HG02852 (cell line): ENCODE results near the gene TUBGCP6.

Experiments used
- ATAC-seq: cut with Tn5 transposase; IDR thresholded peaks from one replicate; pipeline ENCODE4 v1.9.1; 2021; ENCODE audit warnings: mild to moderate bottlenecking, moderate library complexity; ENCODE audit not compliant: unreplicated experiment

Gene TUBGCP6

GRCh38 chr22:50244420-50245213, at the start of gene TUBGCP6:
TUBGCP6 (minus strand) TSS chr22:50245023; CDS start chr22:50244459, 564 bp downstream.
- peak; percentile 64 for ATAC-seq

- no peak for ATAC-seq
These were observed 49.5 kb upstream of the TUBGCP6 start for GRCh38 chr22:50294319-50294656.

DNA sequence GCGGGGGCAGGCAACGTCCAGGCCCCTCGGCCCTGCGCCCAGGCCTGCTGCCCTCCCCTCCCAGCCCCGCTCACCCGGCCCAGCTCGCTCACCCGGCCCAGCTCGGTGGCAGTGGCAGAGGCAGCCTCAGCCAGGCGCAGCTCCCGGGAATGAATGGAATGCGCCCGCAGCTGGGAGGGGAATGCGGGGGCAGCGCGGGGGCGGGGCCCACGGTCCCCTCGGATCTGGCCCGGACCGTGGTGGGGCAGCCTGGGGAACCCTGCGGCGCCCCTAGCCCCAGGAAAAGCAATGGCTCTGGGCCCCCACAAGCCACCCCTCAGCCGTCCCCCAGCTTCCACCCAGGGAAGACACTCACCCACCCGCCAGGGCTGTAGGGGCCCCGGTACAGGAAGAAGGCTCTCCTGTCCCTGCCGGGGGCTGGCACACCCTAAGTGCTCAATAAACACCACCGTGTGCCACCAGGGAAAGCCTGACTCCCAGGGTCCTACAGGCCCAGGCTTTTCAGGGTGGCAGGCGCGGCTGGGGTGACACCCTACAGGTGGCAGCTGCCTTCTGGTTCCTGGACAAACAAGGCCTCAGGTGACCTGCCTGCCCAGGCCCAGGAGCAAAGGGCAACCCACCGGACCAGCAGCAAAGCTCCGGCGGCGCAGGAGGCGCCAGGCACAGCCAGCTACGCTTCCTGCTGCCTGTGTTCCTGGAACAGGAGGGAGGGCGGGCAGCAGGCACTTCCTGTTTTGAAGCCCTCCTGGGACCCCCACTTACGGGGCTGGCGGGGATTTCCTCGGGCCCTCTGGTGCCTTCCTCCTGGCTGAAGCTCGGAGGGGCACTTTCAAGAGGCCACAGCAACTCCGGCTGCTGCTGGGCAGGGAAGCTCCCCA, 48.9 kb upstream of the TUBGCP6 start:
- no peak for ATAC-seq

GRCh38 chr22:50292643-50293440, 48.0 kb upstream of the TUBGCP6 start:
- ATAC-seq: no peak

DNA sequence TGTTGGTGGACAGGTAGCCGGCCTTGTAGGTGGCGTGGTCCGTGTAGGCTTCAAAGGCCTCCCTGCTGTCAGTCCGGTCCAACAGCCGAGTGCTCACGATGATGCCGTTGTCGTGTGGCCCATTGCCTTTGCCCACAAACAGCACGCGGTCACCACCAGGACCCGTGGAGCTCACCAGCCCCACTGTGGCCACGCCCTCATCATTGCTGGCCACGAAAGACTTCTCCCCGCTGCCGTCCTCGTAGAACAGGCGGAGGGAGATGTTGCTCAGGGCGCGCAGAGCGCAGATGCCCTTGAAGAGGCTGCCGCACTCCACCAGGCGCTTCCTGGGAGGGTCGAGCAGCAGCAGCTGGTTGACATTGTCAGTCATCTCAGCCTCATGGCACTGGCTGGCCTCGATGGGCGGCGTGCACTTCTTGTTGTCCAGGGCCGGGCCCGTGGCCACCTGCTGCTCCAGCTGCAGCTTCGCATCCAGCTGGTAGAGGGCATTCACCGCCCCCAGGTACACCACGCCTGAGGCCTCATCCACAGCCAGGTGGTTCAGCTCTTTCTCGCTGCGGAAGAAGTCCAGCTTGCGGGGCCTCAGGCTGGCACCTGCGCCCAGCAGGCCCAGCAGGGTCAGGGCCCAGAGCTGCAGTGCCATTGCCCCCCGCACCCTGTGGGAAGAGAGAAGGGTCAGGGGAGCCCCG, 45.3 kb upstream of the TUBGCP6 start:
- ATAC-seq: no peak

- ATAC-seq: no peak
These were observed 44.5 kb upstream of the TUBGCP6 start for GRCh38 chr22:50289151-50289941.

- ATAC-seq: no peak
These were observed 42.9 kb upstream of the TUBGCP6 start for GRCh38 chr22:50287731-50288130.

DNA sequence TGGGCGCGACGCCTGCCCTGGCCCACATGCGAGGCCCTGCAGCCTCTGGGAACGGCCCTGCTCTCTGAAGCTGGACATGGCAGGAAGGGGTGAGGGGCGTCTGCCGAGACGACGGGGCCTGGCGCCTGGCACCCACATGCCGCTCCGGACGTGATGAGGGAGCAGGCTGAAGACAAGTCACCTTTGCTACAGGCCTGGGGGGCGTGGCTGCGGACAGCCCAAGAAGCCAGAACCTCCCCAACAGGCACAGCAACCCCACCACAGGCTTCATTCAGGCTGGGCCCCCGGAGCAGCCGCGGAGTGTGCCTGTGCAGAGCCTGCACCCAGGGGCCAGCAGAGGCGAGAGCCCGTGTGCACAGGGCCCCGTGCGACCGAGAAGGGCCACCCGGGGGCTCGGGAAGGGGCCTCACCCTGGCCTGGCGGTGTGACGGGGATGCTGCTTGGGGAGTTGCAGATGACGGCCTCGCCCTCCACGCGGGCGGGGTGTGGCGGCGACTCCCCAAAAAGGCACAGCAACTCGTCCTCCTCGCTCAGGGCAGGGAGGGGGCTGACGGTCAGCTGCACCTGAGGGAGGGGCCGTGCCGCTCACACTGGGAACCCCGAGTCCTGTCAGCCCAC, 42.0 kb upstream of the TUBGCP6 start:
- ATAC-seq: no peak

DNA sequence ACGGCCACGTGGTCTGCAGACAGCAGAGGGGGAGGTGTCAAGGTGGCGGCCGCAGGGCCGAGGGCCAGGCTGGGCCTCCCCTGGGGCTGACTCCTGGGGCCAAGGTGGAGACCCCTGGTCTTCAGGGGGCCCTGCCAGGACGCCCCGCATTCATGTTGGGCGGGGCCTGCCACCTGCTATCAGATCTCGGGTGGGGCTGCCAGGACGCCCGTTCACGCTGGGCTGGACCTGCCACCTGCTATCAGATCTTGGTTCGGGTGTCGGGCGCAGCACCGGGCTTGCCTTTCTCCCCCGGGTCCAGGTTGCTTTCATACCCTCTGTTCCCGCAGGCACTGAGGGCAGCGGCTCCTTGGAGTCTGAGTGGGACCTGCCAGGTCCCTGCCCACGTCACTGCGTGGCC, 41.5 kb upstream of the TUBGCP6 start:
- ATAC-seq: no peak

DNA sequence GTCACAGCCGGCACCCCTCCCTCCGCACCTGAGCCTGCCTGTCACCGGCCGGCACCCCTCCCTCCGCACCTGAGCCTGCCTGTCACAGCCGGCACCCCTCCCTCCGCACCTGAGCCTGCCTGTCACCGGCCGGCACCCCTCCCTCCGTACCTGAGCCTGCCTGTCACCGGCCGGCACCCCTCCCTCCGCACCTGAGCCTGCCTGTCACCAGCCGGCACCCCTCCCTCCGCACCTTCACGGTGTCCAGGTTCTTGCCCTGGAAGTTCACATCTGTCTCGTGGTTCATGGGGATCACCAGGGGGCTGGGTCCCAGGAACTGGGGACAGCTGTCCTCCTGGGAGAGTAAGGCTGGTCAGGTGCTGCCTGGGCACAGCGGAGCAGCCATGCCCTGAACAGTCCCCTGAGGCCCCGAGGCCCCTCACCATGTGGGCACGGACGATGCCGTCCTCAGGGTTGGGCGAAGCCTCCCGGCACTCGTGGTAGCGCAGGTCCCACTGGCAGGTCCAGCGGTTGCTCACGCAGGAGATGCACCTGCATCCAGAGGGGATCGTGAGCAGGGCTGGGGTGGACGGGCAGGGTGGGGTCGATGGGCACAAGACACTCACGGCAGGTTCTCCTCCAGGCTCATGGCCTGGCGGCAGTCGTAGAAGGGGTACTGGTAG, 40.9 kb upstream of the TUBGCP6 start:
- ATAC-seq: no peak

DNA sequence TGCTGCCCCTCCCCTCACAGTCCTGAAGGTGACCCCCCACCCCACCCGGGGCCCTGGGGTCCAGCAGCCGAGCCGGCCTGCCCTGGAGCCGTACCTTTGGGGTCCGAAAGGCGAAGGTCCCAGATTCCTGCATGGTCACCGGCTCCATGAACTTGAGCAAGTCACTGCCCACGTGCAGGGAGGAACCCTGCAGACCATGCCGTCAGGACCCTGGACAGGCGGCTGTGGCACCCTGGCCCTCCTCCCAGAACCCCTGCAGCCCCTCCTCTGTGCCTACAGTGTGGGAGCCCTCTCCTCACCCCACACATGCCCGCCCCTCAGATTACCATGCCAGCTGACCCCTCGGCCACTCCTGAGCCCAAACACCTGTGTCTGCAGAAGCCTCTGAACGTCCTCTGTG, 39.7 kb upstream of the TUBGCP6 start:
- ATAC-seq: no peak

DNA sequence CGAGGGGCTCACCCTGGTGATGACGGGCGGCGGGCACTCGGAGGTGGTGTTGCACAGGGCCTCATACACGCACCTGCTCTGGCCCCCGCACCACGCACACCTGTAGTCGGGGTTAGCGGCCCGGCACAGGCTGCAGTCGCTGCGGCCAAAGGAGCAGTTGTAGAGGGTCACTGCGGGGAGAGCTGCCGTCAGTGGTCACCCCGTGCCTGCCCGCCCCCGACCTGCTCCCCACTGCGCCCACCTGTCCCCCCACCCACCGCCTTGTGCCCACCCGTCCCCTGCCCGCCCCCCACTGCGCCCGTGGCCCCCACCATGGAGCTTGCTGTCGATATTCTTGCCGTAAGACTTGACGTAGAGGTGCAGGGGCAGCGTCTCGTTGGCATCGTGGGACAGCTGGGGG, 39.0 kb upstream of the TUBGCP6 start:
- no peak for ATAC-seq

- no peak for ATAC-seq
These were observed 37.7 kb upstream of the TUBGCP6 start for GRCh38 chr22:50282361-50283155.

DNA sequence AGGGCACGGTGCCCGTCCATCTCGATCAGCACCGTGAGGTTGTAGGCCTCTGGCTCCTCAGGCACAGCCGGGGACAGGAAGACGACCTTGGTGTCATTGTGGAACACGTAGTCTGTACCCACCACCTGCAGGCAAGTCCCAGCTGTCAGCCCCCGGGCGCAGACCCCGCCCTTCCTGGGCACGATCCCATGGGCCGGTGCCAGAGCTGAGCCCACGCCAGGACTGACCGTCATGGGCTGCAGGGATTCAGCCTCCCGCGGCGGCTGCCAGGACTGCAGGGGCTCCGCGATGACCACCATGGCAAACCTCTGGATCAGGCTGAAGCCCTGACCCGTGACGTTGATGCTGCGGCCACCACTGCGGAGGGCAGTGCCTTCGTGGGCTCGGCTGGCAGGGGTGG, 37.1 kb upstream of the TUBGCP6 start:
- ATAC-seq: no peak

DNA sequence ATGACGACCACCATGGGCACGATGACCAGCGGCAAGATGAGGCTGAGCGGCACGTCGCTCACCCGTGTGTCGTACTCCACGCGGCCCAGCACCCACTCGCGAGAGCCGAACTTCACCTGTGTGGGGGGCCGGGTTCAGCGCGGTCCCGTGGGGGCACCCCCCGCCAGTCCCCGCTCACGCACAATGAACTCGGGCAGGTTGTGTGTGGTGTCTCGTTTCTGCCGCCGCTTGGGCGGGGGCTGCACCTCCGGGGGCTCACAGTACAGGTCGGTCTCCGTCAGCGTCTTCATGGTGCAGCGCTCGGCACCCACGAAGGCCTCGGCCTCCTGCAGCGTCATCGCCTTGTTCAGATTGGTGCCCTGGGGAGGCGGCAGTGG, 36.5 kb upstream of the TUBGCP6 start:
- no peak for ATAC-seq

DNA sequence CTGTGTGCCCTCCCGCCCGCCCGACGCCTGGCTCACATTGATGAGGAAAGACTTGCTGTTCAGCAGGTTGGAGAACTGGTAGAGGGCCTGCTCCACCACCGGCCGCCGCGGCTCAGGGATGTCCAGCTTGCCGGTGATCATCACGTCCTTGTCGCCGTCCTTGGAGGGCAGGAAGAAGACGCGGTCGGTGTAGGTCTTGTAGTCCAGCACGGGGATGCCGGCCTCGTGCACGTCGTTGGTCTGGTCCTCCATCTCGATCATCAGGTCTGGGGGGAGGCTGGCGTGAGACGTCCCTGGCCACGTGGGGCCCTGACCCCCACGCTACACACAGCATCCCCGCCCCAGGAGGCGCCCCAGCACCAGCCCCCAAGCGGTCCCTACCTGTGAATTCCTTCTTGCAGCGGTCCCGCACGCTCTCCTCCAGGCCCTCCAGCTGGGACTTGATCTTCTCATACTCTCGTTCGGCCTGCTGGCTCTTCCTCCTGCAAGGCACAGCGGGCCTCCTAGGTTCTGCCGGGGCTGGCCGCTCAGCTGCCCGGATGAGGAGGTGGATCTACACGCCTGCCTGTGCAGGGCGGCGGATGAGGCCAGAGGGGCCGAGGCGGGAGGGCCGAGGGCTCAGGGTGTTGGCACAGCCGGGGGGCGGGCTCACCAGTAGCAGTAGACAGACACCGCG, 36.0 kb upstream of the TUBGCP6 start:
- ATAC-seq: no peak

GRCh38 chr22:50280022-50280707, 35.3 kb upstream of the TUBGCP6 start:
- no peak for ATAC-seq
